ENCODE data around the gene AHCYL1. TPM values are rescaled to one million over a fixed set of nuclear protein-coding genes. Genes with fewer than 3 reads are reported as not detected.

Gene AHCYL1
- total and polyA plus RNA-seq, 2 of the 8 experiments (the other 6 are each of a cell fraction or from before 2014, with no cell fraction given) = 64.5 to 95.9 TPM

DNA sequence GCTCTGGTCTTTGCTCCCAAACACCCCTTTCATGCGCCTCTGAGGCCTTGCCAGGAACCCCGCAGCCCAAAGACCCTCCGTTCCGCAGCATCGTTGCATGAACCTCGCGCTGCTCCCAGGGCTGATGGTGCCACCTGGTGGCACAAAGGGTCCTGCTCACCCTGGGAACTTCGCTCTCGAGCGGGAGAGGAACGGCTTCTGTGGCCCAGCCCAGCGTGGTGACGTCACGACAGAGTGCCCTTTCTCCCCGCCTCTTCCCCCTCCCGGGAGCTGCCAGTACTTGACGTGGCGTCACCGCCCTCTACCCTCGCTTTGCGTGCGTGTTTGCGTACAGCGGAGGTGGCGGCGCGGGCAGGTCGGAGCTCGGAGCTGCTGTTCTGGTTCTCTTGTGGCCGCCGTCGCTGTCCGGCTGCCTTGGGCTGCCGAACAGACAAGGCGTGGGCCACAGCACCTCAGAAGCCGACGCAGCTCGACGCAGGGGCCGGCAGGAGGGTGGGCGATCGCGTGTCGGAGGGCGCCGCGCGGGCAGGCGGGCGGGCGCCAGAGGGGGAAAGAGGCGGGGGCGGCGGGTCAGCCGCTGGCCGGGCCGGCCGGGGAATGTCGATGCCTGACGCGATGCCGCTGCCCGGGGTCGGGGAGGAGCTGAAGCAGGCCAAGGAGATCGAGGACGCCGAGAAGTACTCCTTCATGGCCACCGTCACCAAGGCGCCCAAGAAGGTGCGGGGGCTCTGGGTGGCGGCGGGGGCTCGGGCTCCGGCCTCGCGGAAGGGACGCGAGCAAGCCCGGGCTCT is at the start of gene AHCYL1 (continued):
- TF ChIP-seq BRCA1 (IDR thresholded peaks at IDR 0.05; ENCODE audit: low read depth, low read length) (peak; percentile 53; the same call in 1 of the 2 replicates), GABPA (IDR thresholded peaks at IDR 0.05; ENCODE audit: borderline replicate concordance, insufficient read depth, low read length) (no peak), SP2 (IDR thresholded peaks at IDR 0.05; ENCODE audit: low read length) (no peak), JUND (IDR thresholded peaks at IDR 0.05; ENCODE audit: low read length) (peak; percentile 89), CEBPB (IDR thresholded peaks at IDR 0.05; ENCODE audit: low read depth, low read length) (0 out of 2 replicates have a peak, but pooled peaks have one; percentile 32), POLR2A (IDR thresholded peaks at IDR 0.05; ENCODE audit: control extremely low read depth in 1 of 2, low read depth in 2 of 2, low read length in 2 of 2) (peak; percentile 82 to 86), SAP30 (IDR thresholded peaks at IDR 0.05; ENCODE audit: insufficient read depth, insufficient replicate concordance, low read length) (no peak), TBP (IDR thresholded peaks at IDR 0.05; ENCODE audit: low read depth, low read length) (peak; percentile 87), BCL11A (IDR thresholded peaks at IDR 0.05; ENCODE audit: low read depth in 2 of 2, low read length in 2 of 2) (no peak), RNF2 (IDR thresholded peaks at IDR 0.05; ENCODE audit: borderline replicate concordance, low read depth, low read length, missing control alignments, poor library complexity, severe bottlenecking) (no peak), GTF2F1 (IDR thresholded peaks at IDR 0.05; ENCODE audit: borderline replicate concordance, low read depth, low read length) (no peak), POU5F1 (IDR thresholded peaks at IDR 0.05; ENCODE audit: low read depth, low read length) (no peak), SIN3A (conservative IDR thresholded peaks at IDR 0.05 in 1 of 2, IDR thresholded peaks at IDR 0.05 in 1 of 2; ENCODE audit: low read depth in 1 of 2, low read length in 2 of 2) (peak; percentile 34 to 74; a peak in 1 of 4 replicates)
- TF ChIP-seq, protein P1, sequence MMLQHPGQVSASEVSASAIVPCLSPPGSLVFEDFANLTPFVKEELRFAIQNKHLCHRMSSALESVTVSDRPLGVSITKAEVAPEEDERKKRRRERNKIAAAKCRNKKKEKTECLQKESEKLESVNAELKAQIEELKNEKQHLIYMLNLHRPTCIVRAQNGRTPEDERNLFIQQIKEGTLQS (IDR thresholded peaks at IDR 0.05; ENCODE audit: insufficient read depth, low read depth, low read length) = 0 out of 2 replicates have a peak, but pooled peaks have one; percentile 9
- TF ChIP-seq, protein P2, sequence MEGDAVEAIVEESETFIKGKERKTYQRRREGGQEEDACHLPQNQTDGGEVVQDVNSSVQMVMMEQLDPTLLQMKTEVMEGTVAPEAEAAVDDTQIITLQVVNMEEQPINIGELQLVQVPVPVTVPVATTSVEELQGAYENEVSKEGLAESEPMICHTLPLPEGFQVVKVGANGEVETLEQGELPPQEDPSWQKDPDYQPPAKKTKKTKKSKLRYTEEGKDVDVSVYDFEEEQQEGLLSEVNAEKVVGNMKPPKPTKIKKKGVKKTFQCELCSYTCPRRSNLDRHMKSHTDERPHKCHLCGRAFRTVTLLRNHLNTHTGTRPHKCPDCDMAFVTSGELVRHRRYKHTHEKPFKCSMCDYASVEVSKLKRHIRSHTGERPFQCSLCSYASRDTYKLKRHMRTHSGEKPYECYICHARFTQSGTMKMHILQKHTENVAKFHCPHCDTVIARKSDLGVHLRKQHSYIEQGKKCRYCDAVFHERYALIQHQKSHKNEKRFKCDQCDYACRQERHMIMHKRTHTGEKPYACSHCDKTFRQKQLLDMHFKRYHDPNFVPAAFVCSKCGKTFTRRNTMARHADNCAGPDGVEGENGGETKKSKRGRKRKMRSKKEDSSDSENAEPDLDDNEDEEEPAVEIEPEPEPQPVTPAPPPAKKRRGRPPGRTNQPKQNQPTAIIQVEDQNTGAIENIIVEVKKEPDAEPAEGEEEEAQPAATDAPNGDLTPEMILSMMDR (IDR thresholded peaks at IDR 0.05; ENCODE audit: control extremely low read depth in 1 of 3, insufficient read depth in 1 of 3, low read depth in 1 of 3, low read length in 3 of 3) = peak; percentile 94 to 98 (median 96)

All from H1 (cell line).